HepG2 (cell line): Measurements from ENCODE around the gene TMCO4. TPM values are rescaled to one million over a fixed set of nuclear protein-coding genes. Genes with fewer than 3 reads are reported as not detected.

Experiments
- FOXO1 ChIP-seq: sonication (generic); formaldehyde crosslinking; IDR thresholded peaks from 2 replicates; pipeline ENCODE4 v1.4.0; 2020; ENCODE audit warnings: missing genetic modification reagents
- GABPA ChIP-seq, 2 experiments: IDR thresholded peaks; 2 replicates each; pipeline ENCODE4 v1.6.1; 2011 to 2016; ENCODE audit warnings: low read depth in 2 of 2, low read length in 1 of 2, missing biosample characterization in 1 of 2, missing genetic modification characterization in 1 of 2
- IKZF4 ChIP-seq: sonication (generic); formaldehyde crosslinking; IDR thresholded peaks from 2 replicates; pipeline ENCODE4 v1.5.1; 2020; ENCODE audit warnings: borderline replicate concordance, mild to moderate bottlenecking, low read depth, missing genetic modification reagents; ENCODE audit errors: not compliant biosample characterization
- JDP2 ChIP-seq: sonication (generic); formaldehyde crosslinking; IDR thresholded peaks from 2 replicates; pipeline ENCODE4 v1.8.1; 2022; ENCODE audit warnings: missing genetic modification reagents, borderline replicate concordance
- MED8 ChIP-seq: sonication (generic); formaldehyde crosslinking; IDR thresholded peaks from 2 replicates; pipeline ENCODE4 v1.8.1; 2023; ENCODE audit warnings: mild to moderate bottlenecking, missing genetic modification reagents; ENCODE audit not compliant: insufficient replicate concordance
- MEIS2 ChIP-seq: sonication (generic); formaldehyde crosslinking; IDR thresholded peaks from 2 replicates; pipeline ENCODE4 v1.9.0; 2021; ENCODE audit warnings: mild to moderate bottlenecking, missing genetic modification reagents
- REPIN1 ChIP-seq: sonication (generic); formaldehyde crosslinking; IDR thresholded peaks from 2 replicates; pipeline ENCODE4 v1.8.0; 2022; ENCODE audit warnings: missing genetic modification reagents, low read depth, mild to moderate bottlenecking, borderline replicate concordance
- SCMH1 ChIP-seq: sonication (generic); formaldehyde crosslinking; IDR thresholded peaks from 2 replicates; pipeline ENCODE4 v1.9.0; 2021; ENCODE audit warnings: missing genetic modification reagents, mild to moderate bottlenecking, borderline replicate concordance
- SIX4 ChIP-seq: sonication (generic); formaldehyde crosslinking; IDR thresholded peaks from 2 replicates; pipeline ENCODE4 v1.4.0; 2020; ENCODE audit warnings: missing genetic modification reagents
- SP140L ChIP-seq: sonication (generic); formaldehyde crosslinking; IDR thresholded peaks from 2 replicates; pipeline ENCODE4 v1.4.0; 2020; ENCODE audit warnings: missing genetic modification reagents, borderline replicate concordance
- TBX2 ChIP-seq: sonication (generic); formaldehyde crosslinking; IDR thresholded peaks from 2 replicates; pipeline ENCODE4 v1.5.0; 2020; ENCODE audit warnings: missing genetic modification reagents, mild to moderate bottlenecking, borderline replicate concordance
- ZNF550 ChIP-seq: sonication (generic); formaldehyde crosslinking; IDR thresholded peaks from 2 replicates; pipeline ENCODE4 v1.4.0; 2020; ENCODE audit warnings: mild to moderate bottlenecking, missing genetic modification reagents, borderline replicate concordance
- ZNF614 ChIP-seq: IDR thresholded peaks from 2 replicates; pipeline ENCODE4 v1.6.1; 2018; ENCODE audit warnings: missing biosample characterization, missing genetic modification reagents, inconsistent platforms, borderline replicate concordance
- ZNF747 ChIP-seq: sonication (generic); formaldehyde crosslinking; IDR thresholded peaks from 2 replicates; pipeline ENCODE4 v1.8.1; 2023; ENCODE audit warnings: missing genetic modification reagents, mild to moderate bottlenecking, borderline replicate concordance
- ZNF83 ChIP-seq: sonication (generic); formaldehyde crosslinking; IDR thresholded peaks from 2 replicates; pipeline ENCODE4 v1.4.0; 2020; ENCODE audit warnings: missing genetic modification reagents, mild to moderate bottlenecking, borderline replicate concordance
- polyA plus RNA-seq, 8 experiments: library from polyadenylated mRNA; depleted of rRNA in 3 of 8; stranded (reverse) in 7 of 8; unstranded in 1 of 8; fragments of >200 nt; fragmentation: Illumina TruSeq in 4 of 8; extraction: Trizol in 4 of 8; gene quantifications; 2 replicates each; pipeline versions ENCODE4 v1.2.1 to v1.2.3, GENCODE V29; 2011 to 2016; ENCODE audit warnings: low read depth in 4 of 8, missing spikeins in 1 of 8, mixed read lengths in 1 of 8; ENCODE audit not compliant: insufficient read depth in 1 of 8
- total RNA-seq, 5 experiments: library from RNA; depleted of rRNA; stranded (reverse); fragments of >200 nt; fragmentation: Illumina TruSeq; extraction: Trizol; gene quantifications; 2 replicates each; pipeline ENCODE4 v1.2.3, GENCODE V29; 2016; ENCODE audit warnings: low read depth in 1 of 5
- TF ChIP-seq, protein P1 (sequence below): sonication (generic); formaldehyde crosslinking; IDR thresholded peaks from 2 replicates; pipeline ENCODE4 v1.5.0; 2020; ENCODE audit warnings: missing genetic modification reagents, mild to moderate bottlenecking, borderline replicate concordance
- TF ChIP-seq, protein P2 (sequence below): IDR thresholded peaks from 2 replicates; pipeline ENCODE4 v1.6.1; 2012; ENCODE audit warnings: inconsistent platforms
- TF ChIP-seq, protein P3 (sequence below): sonication (generic); formaldehyde crosslinking; IDR thresholded peaks from 2 replicates; pipeline ENCODE4 v1.8.0; 2022; ENCODE audit warnings: mild to moderate bottlenecking, missing genetic modification reagents, borderline replicate concordance
- TF ChIP-seq, protein P4 (sequence below): sonication (generic); formaldehyde crosslinking; IDR thresholded peaks from 2 replicates; pipeline ENCODE4 v1.5.1; 2020; ENCODE audit warnings: mild to moderate bottlenecking, missing genetic modification reagents, moderate library complexity
- TF ChIP-seq, protein P5 (sequence below): IDR thresholded peaks from 2 replicates; pipeline ENCODE4 v1.6.1; 2016; ENCODE audit warnings: missing genetic modification reagents, missing compliant biosample characterization
- TF ChIP-seq, protein P6 (sequence below): sonication (generic); formaldehyde crosslinking; IDR thresholded peaks from 2 replicates; pipeline ENCODE4 v1.9.0; 2021; ENCODE audit warnings: missing genetic modification reagents, borderline replicate concordance

The TMCO4 gene
- total and polyA plus RNA-seq, 2 of the 13 experiments (the other 11 are each of a cell fraction or from before 2014, with no cell fraction given): 2.1 to 4.1 TPM

DNA sequence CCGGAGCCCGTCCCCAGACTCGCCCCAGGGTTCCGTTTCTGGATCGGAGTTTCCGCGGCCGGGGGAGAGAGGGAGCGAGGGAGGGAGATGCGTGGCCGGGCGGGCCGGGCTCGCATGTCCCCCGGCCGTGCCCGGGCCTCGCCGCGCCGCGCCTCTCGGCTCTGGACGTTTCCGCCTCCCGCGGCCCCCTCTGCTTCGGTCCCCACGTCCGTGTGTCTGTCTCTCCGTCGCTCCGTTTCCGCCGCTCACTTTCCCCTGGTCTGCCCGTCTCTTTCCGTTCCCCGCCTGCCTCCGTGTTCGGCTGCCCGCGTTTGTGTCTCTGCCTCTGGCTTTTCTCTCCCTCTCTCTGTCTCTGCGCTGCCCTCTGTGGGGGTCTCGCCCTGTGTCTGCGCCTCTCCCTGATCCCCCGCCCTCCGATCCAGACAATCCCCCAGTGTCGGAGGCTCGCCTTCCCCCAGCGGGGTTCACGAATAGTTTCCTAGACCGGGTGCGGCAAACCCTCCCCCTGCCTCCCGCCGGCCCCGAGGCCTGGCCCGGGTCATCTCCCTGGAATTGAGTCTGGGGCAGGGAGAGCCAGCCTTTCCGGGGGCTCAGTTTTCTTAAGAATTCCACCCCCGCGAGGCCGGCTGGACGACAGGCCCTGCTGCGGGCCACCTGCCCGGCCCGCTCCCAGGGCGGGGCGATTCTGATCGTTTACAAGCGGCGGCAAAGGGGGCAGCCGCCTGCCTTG lies 154.9 kb downstream of the TMCO4 start (continued):
- TF ChIP-seq, protein P1, sequence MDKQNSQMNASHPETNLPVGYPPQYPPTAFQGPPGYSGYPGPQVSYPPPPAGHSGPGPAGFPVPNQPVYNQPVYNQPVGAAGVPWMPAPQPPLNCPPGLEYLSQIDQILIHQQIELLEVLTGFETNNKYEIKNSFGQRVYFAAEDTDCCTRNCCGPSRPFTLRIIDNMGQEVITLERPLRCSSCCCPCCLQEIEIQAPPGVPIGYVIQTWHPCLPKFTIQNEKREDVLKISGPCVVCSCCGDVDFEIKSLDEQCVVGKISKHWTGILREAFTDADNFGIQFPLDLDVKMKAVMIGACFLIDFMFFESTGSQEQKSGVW: no peak
- no peak for TF ChIP-seq MED8 (CRISPR knock-in tag)
- TF ChIP-seq ZNF614: 0 out of 2 replicates have a peak, but pooled peaks have one; percentile 15
- TF ChIP-seq GABPA (IDR thresholded peaks at IDR 0.05; ENCODE audit: low read depth, low read length): no peak; the same call in 1 of the 2 replicates
- TF ChIP-seq GABPA (CRISPR knock-in tag; IDR thresholded peaks at IDR 0.05; ENCODE audit: low read depth): no peak
- TF ChIP-seq MEIS2 (CRISPR knock-in tag): 0 out of 2 replicates have a peak, but pooled peaks have one; percentile 30
- no peak for TF ChIP-seq SCMH1 (CRISPR knock-in tag)
- no peak for TF ChIP-seq FOXO1 (CRISPR knock-in tag)
- TF ChIP-seq ZNF83 (CRISPR knock-in tag): no peak
- TF ChIP-seq REPIN1: no peak
- TF ChIP-seq IKZF4 (CRISPR knock-in tag): no peak
- TF ChIP-seq ZNF747 (CRISPR knock-in tag): no peak
- no peak for TF ChIP-seq JDP2
- TF ChIP-seq, protein P2, sequence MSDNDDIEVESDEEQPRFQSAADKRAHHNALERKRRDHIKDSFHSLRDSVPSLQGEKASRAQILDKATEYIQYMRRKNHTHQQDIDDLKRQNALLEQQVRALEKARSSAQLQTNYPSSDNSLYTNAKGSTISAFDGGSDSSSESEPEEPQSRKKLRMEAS: no peak
- TF ChIP-seq TBX2 (CRISPR knock-in tag): peak; percentile 49; the same call in 1 of the 2 replicates
- no peak for TF ChIP-seq SIX4 (CRISPR knock-in tag)
- TF ChIP-seq, protein P3, sequence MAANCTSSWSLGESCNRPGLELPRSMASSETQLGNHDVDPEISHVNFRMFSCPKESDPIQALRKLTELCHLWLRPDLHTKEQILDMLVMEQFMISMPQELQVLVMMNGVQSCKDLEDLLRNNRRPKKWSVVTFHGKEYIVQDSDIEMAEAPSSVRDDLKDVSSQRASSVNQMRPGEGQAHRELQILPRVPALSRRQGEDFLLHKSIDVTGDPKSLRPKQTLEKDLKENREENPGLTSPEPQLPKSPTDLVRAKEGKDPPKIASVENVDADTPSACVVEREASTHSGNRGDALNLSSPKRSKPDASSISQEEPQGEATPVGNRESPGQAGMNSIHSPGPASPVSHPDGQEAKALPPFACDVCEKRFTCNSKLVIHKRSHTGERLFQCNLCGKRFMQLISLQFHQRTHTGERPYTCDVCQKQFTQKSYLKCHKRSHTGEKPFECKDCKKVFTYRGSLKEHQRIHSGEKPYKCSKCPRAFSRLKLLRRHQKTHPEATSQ (CRISPR knock-in tag): no peak
- TF ChIP-seq, protein P4, sequence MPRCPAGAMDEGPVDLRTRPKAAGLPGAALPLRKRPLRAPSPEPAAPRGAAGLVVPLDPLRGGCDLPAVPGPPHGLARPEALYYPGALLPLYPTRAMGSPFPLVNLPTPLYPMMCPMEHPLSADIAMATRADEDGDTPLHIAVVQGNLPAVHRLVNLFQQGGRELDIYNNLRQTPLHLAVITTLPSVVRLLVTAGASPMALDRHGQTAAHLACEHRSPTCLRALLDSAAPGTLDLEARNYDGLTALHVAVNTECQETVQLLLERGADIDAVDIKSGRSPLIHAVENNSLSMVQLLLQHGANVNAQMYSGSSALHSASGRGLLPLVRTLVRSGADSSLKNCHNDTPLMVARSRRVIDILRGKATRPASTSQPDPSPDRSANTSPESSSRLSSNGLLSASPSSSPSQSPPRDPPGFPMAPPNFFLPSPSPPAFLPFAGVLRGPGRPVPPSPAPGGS (CRISPR knock-in tag): no peak
- TF ChIP-seq SP140L (CRISPR knock-in tag): no peak
- TF ChIP-seq, protein P5, sequence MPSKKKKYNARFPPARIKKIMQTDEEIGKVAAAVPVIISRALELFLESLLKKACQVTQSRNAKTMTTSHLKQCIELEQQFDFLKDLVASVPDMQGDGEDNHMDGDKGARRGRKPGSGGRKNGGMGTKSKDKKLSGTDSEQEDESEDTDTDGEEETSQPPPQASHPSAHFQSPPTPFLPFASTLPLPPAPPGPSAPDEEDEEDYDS (CRISPR knock-in tag): no peak
- TF ChIP-seq, protein P6, sequence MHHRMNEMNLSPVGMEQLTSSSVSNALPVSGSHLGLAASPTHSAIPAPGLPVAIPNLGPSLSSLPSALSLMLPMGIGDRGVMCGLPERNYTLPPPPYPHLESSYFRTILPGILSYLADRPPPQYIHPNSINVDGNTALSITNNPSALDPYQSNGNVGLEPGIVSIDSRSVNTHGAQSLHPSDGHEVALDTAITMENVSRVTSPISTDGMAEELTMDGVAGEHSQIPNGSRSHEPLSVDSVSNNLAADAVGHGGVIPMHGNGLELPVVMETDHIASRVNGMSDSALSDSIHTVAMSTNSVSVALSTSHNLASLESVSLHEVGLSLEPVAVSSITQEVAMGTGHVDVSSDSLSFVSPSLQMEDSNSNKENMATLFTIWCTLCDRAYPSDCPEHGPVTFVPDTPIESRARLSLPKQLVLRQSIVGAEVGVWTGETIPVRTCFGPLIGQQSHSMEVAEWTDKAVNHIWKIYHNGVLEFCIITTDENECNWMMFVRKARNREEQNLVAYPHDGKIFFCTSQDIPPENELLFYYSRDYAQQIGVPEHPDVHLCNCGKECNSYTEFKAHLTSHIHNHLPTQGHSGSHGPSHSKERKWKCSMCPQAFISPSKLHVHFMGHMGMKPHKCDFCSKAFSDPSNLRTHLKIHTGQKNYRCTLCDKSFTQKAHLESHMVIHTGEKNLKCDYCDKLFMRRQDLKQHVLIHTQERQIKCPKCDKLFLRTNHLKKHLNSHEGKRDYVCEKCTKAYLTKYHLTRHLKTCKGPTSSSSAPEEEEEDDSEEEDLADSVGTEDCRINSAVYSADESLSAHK (CRISPR knock-in tag): no peak
- no peak for TF ChIP-seq ZNF550 (CRISPR knock-in tag)
